Right lobe of liver (tissue), 6 donors: ENCODE results near the gene SIK3. TPM values are rescaled to one million over a fixed set of nuclear protein-coding genes. Genes with fewer than 3 reads are reported as not detected.

Experiments used
- ATAC-seq, 4 donors: fragments of 200-7000 bp; cut with Tn5 transposase; one replicate each; pipeline ENCODE4 v1.9.1; 2020; ENCODE audit warnings: mild to moderate bottlenecking in 4 of 4, moderate library complexity in 4 of 4
- DNase-seq, 3 donors: peaks; one replicate each; pipeline ENCODE4 v3.0.0-alpha.2; 2020
- H3K27ac ChIP-seq, 3 donors: fragments of 200-600 bp; one replicate each; pipeline ENCODE4 v1.8.0; 2022
- H3K27me3 ChIP-seq, 2 donors: fragments of 200-600 bp; one replicate each; pipeline ENCODE4 v1.8.0; 2022
- H3K36me3 ChIP-seq, 4 donors: fragments of 200-600 bp; sonication (generic) in 1 of 4; one replicate each; pipeline versions ENCODE4 v1.5.1 to v1.8.0; 2017 to 2022; ENCODE audit warnings: control low read depth in 1 of 4
- H3K4me1 ChIP-seq, 4 donors: fragments of 200-600 bp; sonication (generic) in 1 of 4; one replicate each; pipeline versions ENCODE4 v1.5.1 to v1.8.0; 2017 to 2022; ENCODE audit warnings: control low read depth in 1 of 4
- H3K4me3 ChIP-seq, 3 donors: fragments of 200-600 bp; one replicate each; pipeline ENCODE4 v1.8.0; 2022
- H3K9me3 ChIP-seq, 4 donors: fragments of 200-600 bp; sonication (generic) in 1 of 4; one replicate each; pipeline versions ENCODE4 v1.5.1 to v1.8.0; 2017 to 2022; ENCODE audit warnings: control low read depth in 1 of 4
- CTCF ChIP-seq, 4 donors: fragments of 200-600 bp in 3 of 4; fragments of 450-650 bp in 1 of 4; IDR thresholded peaks; one replicate each; pipeline versions ENCODE4 v1.5.1 to v1.8.0; 2016 to 2022; ENCODE audit warnings: antibody characterized with exemption in 4 of 4, mild to moderate bottlenecking in 2 of 4
- POLR2A ChIP-seq: fragments of 450-650 bp; IDR thresholded peaks from one replicate; pipeline ENCODE4 v1.6.1; 2017; ENCODE audit warnings: antibody characterized with exemption, mild to moderate bottlenecking
- WGBS: methylation state at CpG from one replicate; pipeline ENCODE4 v1.1.6; 2018; ENCODE audit warnings: low coverage, low lambda C conversion rate; ENCODE audit not compliant: insufficient coverage; ENCODE audit errors: missing lambda C conversion rate; 5-methylcytosine and 5-hydroxymethylcytosine counted together
- intact Hi-C, 2 donors: fragments of 100-400 bp; cut with DNase I; formaldehyde crosslinking; loops; one replicate each; pipeline versions ENCODE4 v1.11.2 to v1.14.1; 2022
- total RNA-seq, 6 experiments: library from RNA; depleted of rRNA in 2 of 6; stranded (reverse); fragments of >200 nt in 2 of 6; fragmentation: NEBNext Ultra II Directional in 3 of 6; extraction: Animal tissue kit (Norgen Biotek cat#: 25700) in 3 of 6; gene quantifications; one replicate each; pipeline versions ENCODE4 v1.1.0 to v1.2.4, GENCODE V29; 2016 to 2023
- donor health status: DM: no; HTN: yes; CAD: no.
- donor health status: DM: no; HTN: no; CAD: no.
- donor health status: DM: no; HTN: no; CAD: no.
- donor health status: DM: no; HTN: yes; CAD: no.
- donor health status: DM: no; HTN: yes; CAD: no.

Gene SIK3
- total RNA-seq, 6 experiments from 2014 or later = 22.0 to 35.4 (median 26.8) TPM

DNA sequence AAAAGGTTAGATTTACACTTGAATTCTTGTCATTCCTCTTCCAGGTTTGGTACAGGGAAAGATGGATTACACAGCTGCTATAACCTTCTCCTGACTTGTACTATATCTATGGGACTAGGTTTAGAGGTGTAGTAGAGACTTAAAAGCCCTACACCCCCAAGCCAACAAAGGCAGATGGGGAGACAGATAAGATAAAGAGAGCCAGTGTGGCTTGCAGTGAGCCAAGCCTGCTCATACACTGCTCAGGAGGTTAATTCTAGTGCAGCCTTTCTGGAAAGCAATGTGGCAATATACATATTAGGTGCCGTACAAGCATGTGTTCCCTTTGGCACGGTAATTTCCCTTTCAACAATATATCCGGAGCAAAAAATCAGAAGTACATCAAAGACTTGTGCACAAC is 10.8 kb downstream of the SIK3 start:
- DNase-seq (no peak), ATAC-seq (peak in 1 of 4 donors; percentile 21)
- no peaks in the 10 kb centered on the region for H3K27me3 ChIP-seq
- no peaks in the 10 kb centered on the region for H3K36me3 ChIP-seq
- WGBS = 75% methylated on average over 3 of the region's 3 CpGs
- H3K4me1 ChIP-seq = peaks cover 0 to 22% (median 7%) of the 10 kb centered on the region in 4 donors
- H3K27ac ChIP-seq = no peak overlapping the region
- H3K9me3 ChIP-seq = no peaks in the 10 kb centered on the region
- TF ChIP-seq POLR2A = no peak
- TF ChIP-seq CTCF (IDR thresholded peaks at IDR 0.05) = no peak
- no peak overlapping the region for H3K4me3 ChIP-seq
- intact Hi-C loops = no loop called here

GRCh38 chr11:117084992-117085391 is 13.2 kb downstream of the SIK3 start:
- Histone ChIP-seq H3K36me3 (no peaks in the 10 kb centered on the region), H3K27ac (no peak overlapping the region), H3K4me1 (peaks cover 0 to 21% (median 3%) of the 10 kb centered on the region in 4 donors), H3K9me3 (no peaks in the 10 kb centered on the region), H3K4me3 (no peak overlapping the region), H3K27me3 (no peaks in the 10 kb centered on the region)
- intact Hi-C loops = no loop called here
- TF ChIP-seq POLR2A (no peak), CTCF (IDR thresholded peaks at IDR 0.05) (no peak)
- ATAC-seq (peak in 3 of 4 donors; percentile 29 to 58 (median 39)), DNase-seq (no peak)
- 96% methylated on average over 3 of the region's 4 CpGs for WGBS

GRCh38 chr11:117083011-117083935 is 15.0 kb downstream of the SIK3 start:
- DNase-seq (no peak), ATAC-seq (peak in 1 of 4 donors; percentile 36)
- TF ChIP-seq CTCF (IDR thresholded peaks at IDR 0.05) (no peak), POLR2A (no peak)
- Histone ChIP-seq H3K4me3 (no peak overlapping the region), H3K27me3 (no peaks in the 10 kb centered on the region), H3K36me3 (no peaks in the 10 kb centered on the region), H3K9me3 (no peaks in the 10 kb centered on the region), H3K27ac (no peak overlapping the region), H3K4me1 (peaks cover 0 to 24% (median 4%) of the 10 kb centered on the region in 4 donors)
- intact Hi-C loops = no loop called here
- 72% methylated on average over 5 of the region's 5 CpGs for WGBS

DNA sequence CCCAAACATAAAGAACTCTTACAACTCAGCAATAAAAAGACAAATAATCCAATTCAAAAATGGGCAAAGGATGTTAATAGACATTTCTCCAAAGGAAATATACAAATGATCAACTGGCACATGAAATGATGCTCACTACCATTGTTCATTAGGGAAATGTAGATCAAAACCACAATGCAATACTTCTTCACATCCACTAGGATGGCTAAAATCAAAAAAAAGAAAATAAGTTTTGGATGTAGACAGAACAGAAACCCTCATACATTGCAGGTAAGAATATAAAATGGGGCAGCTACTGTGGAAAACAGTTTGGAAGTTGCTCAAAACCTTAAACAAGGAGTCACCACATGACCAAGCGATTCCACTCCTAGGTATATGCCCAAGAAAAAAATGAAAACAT is 16.3 kb downstream of the SIK3 start:
- DNase-seq = no peak
- no peaks in the 10 kb centered on the region for H3K27me3 ChIP-seq
- no peak for TF ChIP-seq POLR2A
- TF ChIP-seq CTCF (IDR thresholded peaks at IDR 0.05) = no peak
- no peak overlapping the region for H3K27ac ChIP-seq
- no peak overlapping the region for H3K4me3 ChIP-seq
- no peak for ATAC-seq
- no peaks in the 10 kb centered on the region for H3K36me3 ChIP-seq
- H3K9me3 ChIP-seq = no peaks in the 10 kb centered on the region
- no CpG with 5 or more reads among the region's 1 CpG for WGBS
- intact Hi-C loops = no loop called here
- peaks cover 0 to 35% (median 7%) of the 10 kb centered on the region in 4 donors for H3K4me1 ChIP-seq
